Measurements from ENCODE around the gene XPO4. TPM values are rescaled to one million over a fixed set of nuclear protein-coding genes. Genes with fewer than 3 reads are reported as not detected.

XPO4 gene
- total and polyA plus RNA-seq, 2 of the 8 experiments (the other 6 are each of a cell fraction or from before 2014, with no cell fraction given): 11.9 to 33.3 TPM

- H2BK12ac ChIP-seq (ENCODE audit: low read depth, low read length): no peak overlapping the region
- no peak overlapping the region for H2BK20ac ChIP-seq (ENCODE audit: low read length)
- H4K91ac ChIP-seq (replicated peaks; ENCODE audit: insufficient read length, low read length): no peak overlapping the region
- H4K5ac ChIP-seq (ENCODE audit: insufficient read length, low read depth, low read length): no peak overlapping the region
- no peak overlapping the region for H2BK15ac ChIP-seq (ENCODE audit: low read length)
- no peak overlapping the region for H3K56ac ChIP-seq (replicated peaks; ENCODE audit: insufficient read length, low read depth, low read length)
- peaks cover 3 to 5% of the 10 kb centered on the region in 2 experiments; a peak in 1 of 4 replicates for H3K9me3 ChIP-seq (ENCODE audit: insufficient read depth in 2 of 2, low read depth in 1 of 2, low read length in 1 of 2)
- no peaks in the 10 kb centered on the region for H3K79me2 ChIP-seq (ENCODE audit: control insufficient read depth in 1 of 2, insufficient read depth in 2 of 2, low read length in 2 of 2)
- ChIA-PET POLR2A (ENCODE audit: partially characterized antibody) (no interaction called here), CTCF (ENCODE audit: partially characterized antibody) (interaction anchor here (0.6 kb wide), 1 partner anchor 1020 kb away, joined by 3 read pairs; no protein-coding TSS in a partner anchor)
- H3K23me2 ChIP-seq (ENCODE audit: low read depth, low read length): no peaks in the 10 kb centered on the region
- H2AFZ ChIP-seq (ENCODE audit: low read length): no peak overlapping the region
- no peaks in the 10 kb centered on the region for H3K4me1 ChIP-seq (replicated peaks in 1 of 4; ENCODE audit: control insufficient read depth in 3 of 4, insufficient read depth in 4 of 4, low read length in 3 of 4)
- FAIRE-seq: no peak
- H3K79me1 ChIP-seq (ENCODE audit: low read depth, low read length): no peaks in the 10 kb centered on the region
- 84% methylated on average over 5 of the region's 6 CpGs; no CpG with 5 or more reads in 1 of the 2 experiments for WGBS, 2 experiments (ENCODE audit: extremely low coverage in 1 of 2, insufficient coverage in 1 of 2, insufficient read length in 1 of 2, insufficient replicate concordance in 2 of 2, low coverage in 1 of 2, low lambda C conversion rate in 2 of 2, missing lambda C conversion rate in 1 of 2)
- H2BK120ac ChIP-seq (replicated peaks; ENCODE audit: low read depth, low read length): no peak overlapping the region
- H3K27me3 ChIP-seq (replicated peaks in 1 of 4; ENCODE audit: control insufficient read depth in 3 of 4, extremely low read depth in 1 of 4, insufficient read depth in 3 of 4, low read length in 3 of 4): no peaks in the 10 kb centered on the region
- no peak overlapping the region for H3K18ac ChIP-seq (ENCODE audit: extremely low read depth, low read length)
- no peaks in the 10 kb centered on the region for H4K20me1 ChIP-seq (replicated peaks in 1 of 2; ENCODE audit: control insufficient read depth in 1 of 2, insufficient read depth in 2 of 2, low read length in 2 of 2)
- no peak overlapping the region for H3K4me2 ChIP-seq (ENCODE audit: insufficient read depth in 1 of 2, low read depth in 2 of 2, low read length in 2 of 2)
- H3K4me3 ChIP-seq (ENCODE audit: extremely low read depth in 1 of 4, insufficient read depth in 2 of 4, low read depth in 3 of 4, low read length in 4 of 4): no peak overlapping the region
- no peak for DNase-seq (ENCODE audit: low read depth in 1 of 2, low spot score in 2 of 2)
- no peak overlapping the region for H2AK5ac ChIP-seq (ENCODE audit: low read depth, low read length)
- H3K36me3 ChIP-seq (ENCODE audit: control insufficient read depth in 2 of 4, insufficient read depth in 4 of 4, low read length in 3 of 4): no peaks in the 10 kb centered on the region
- H3K27ac ChIP-seq (ENCODE audit: low read depth, low read length): no peak overlapping the region
- H3K9ac ChIP-seq (replicated peaks in 1 of 4; ENCODE audit: extremely low read depth in 1 of 4, low read depth in 3 of 4, low read length in 3 of 4): no peak overlapping the region
- H3K23ac ChIP-seq (ENCODE audit: insufficient read length): no peak overlapping the region
- H4K8ac ChIP-seq (ENCODE audit: extremely low read depth, insufficient read depth, low read length): no peak overlapping the region
- no peak overlapping the region for H3K4ac ChIP-seq (replicated peaks; ENCODE audit: insufficient read length, low read depth, low read length)
- no peak overlapping the region for H2BK5ac ChIP-seq (ENCODE audit: low read depth, low read length)
- no peak overlapping the region for H3K14ac ChIP-seq (ENCODE audit: insufficient read length)
- no peak for TF ChIP-seq SRF (IDR thresholded peaks at IDR 0.05; ENCODE audit: low read depth, low read length)
- no peak for TF ChIP-seq HDAC6 (IDR thresholded peaks at IDR 0.05; ENCODE audit: low read depth, low read length)
- no peak for TF ChIP-seq MAX (IDR thresholded peaks at IDR 0.05)
- TF ChIP-seq GABPA (IDR thresholded peaks at IDR 0.05; ENCODE audit: borderline replicate concordance, insufficient read depth, low read length): no peak
- no peak for TF ChIP-seq CTBP2 (IDR thresholded peaks at IDR 0.05; ENCODE audit: borderline replicate concordance, insufficient read depth, insufficient read length, low read length)
- no peak for TF ChIP-seq TEAD4 (IDR thresholded peaks at IDR 0.05; ENCODE audit: low read depth, low read length)
- TF ChIP-seq POU5F1 (IDR thresholded peaks at IDR 0.05; ENCODE audit: low read depth, low read length): no peak
- no peak for TF ChIP-seq ASH2L (IDR thresholded peaks at IDR 0.05; ENCODE audit: low read length)
- TF ChIP-seq JUN (IDR thresholded peaks at IDR 0.05; ENCODE audit: low read depth, low read length): no peak
- no peak for TF ChIP-seq NANOG (IDR thresholded peaks at IDR 0.05; ENCODE audit: insufficient read depth, low read depth, low read length, poor library complexity, severe bottlenecking)
- TF ChIP-seq SP4 (IDR thresholded peaks at IDR 0.05; ENCODE audit: low read length): no peak
- no peak for TF ChIP-seq TCF12 (IDR thresholded peaks at IDR 0.05; ENCODE audit: low read depth, low read length)
Observed at GRCh38 chr13:20908714-20909497, 6.4 kb upstream of the XPO4 start.
